Stimulated activated CD8-positive, alpha-beta memory T cell treated with anti-CD3 and anti-CD28 coated beads, Interleukin-15, amount 100 ng/mL, for 48 hours (primary cell): ENCODE results near the gene PRG3.

Experiments
- DNase-seq, 2 donors: peaks; one replicate each; pipeline ENCODE4 v3.0.0-alpha.2; 2020; ENCODE audit warnings: low read depth in 2 of 2

The PRG3 gene

DNA sequence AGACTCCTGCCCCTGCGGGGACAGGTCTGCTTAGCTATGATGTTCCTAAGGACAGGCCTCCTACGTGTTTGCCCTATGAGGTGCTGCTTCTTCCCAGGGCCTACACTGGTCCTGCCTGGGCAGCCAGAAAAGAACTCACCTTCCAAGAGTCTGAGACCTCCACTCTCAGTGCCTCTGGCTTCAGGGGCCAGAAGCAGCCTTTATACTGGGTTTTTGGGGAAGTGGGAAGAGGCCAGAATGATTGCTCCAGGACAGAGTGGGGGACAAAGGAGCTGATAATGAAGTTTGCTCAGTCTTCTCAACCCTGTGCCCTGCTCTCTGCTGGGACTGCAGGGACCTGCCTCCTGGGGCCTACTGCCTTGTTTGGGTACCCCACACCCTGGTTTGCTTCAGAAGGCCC, at the start of gene PRG3:
PRG3 (minus strand) TSS at position 176 of the 400 bp plus-strand sequence. CDS start 442 bp downstream, outside the sequence.
- DNase-seq: no peak

- DNase-seq: no peak
Observed at GRCh38 chr11:57429946-57430345, 49.0 kb upstream of the PRG3 start.

DNA sequence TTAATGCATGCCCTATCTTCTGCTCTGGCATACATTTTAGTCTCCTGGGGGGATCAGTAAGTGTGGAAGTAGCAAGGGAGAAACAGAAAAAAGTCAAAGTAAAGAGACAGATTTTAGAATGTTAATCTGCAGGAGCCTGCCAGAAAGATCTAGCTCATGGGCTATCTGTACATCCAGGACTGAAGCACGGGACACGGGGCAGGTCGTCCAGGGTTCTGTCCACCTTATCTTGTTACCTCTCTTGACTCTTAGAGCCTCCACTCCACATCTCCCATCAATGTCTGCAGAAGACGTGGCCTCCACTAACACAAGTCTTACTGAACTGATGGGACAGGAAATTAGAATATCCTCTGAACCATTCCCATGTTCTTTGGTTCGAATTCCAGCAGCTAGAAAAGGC, 47.7 kb upstream of the PRG3 start:
- no peak for DNase-seq

GRCh38 chr11:57427727-57428082, 46.8 kb upstream of the PRG3 start:
- DNase-seq: no peak

GRCh38 chr11:57426929-57427726, 46.2 kb upstream of the PRG3 start, which contains the start of gene SLC43A3:
TSS of gene SLC43A3 (minus strand) at chr11:57427121. CDS start at chr11:57426172, 949 bp downstream.
- peak; percentile 78 to 81 for DNase-seq

GRCh38 chr11:57426439-57426928, 45.5 kb upstream of the PRG3 start:
- DNase-seq: no peak

DNA sequence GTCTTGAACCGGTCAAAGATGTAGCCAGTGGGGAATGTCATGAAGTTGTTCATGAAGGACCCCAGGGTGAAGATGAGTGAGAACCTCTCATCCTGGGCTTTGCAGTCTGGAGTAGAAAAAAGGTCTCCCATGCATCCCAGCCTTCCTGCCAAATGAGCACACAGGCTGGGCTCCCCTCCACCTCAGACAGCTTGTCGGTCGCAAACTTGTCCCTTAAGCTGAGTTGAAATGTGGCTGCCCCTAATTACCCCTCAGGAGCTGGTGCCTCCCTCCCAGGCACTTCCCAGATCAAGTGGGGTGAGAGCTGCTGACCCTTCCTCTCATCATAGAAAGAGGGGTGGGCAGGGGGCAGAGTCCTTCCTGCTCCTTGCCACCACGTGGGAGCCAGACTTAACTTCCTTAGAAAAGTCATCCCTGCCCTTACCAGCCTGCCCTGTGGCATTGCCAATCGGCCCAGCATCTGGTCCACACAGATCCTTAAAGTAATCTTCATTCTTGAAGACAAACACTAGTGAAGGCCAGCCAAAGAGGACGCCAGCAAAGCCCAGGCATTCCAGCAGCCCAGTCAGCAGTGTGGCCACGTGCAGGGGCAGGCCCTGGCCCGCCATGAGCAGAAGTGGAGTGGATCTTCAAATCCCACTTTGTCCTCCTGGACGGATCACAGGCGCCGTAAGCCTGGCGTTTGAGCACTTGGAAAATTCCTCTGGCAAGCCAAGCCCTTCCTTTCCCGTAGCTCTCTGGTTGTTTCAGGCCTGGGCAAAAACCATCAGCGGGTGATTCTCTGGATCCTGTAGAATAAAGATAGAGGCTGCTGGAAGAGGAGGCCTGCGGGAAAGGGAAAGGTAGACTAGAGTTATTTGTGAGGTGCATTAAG, 44.9 kb upstream of the PRG3 start:
- no peak for DNase-seq

DNA sequence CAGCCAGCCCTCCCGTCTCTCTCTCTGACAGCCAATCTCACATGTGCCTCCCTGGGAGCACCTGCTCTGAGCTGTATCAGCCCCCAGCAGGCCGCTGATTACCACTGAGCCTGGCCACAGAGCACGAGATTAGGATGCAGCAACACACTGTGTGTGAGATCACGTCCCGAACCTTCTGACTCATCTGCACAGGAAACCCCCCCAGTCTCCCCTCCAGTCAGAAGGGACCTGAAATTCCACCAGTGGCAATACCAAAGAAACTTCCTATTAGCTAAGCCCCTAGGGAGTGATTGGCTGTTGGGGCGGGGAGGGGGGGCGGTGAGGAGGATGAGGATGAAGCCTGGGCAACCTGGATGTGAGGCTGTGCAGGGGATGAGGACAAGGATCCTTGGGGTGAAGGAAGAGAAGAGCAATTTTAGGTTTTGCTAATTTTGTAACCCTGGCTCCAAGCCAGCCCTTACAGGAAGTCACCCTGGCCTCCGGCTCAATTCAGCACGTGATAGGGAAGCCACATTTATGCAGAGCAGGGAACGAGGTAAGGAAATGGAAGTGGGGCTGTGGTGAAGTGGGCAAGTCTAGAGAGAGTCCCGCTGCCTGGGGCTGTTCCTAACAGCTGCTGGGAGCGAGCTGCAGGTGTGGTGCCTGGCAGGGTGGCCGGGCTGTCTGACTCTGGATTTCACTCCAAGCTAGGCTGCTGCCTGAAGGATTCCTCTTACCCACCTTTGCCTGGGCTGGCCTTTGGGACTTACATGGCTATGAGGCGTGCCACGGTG, 44.0 kb upstream of the PRG3 start:
- DNase-seq: peak; percentile 88 to 89

DNA sequence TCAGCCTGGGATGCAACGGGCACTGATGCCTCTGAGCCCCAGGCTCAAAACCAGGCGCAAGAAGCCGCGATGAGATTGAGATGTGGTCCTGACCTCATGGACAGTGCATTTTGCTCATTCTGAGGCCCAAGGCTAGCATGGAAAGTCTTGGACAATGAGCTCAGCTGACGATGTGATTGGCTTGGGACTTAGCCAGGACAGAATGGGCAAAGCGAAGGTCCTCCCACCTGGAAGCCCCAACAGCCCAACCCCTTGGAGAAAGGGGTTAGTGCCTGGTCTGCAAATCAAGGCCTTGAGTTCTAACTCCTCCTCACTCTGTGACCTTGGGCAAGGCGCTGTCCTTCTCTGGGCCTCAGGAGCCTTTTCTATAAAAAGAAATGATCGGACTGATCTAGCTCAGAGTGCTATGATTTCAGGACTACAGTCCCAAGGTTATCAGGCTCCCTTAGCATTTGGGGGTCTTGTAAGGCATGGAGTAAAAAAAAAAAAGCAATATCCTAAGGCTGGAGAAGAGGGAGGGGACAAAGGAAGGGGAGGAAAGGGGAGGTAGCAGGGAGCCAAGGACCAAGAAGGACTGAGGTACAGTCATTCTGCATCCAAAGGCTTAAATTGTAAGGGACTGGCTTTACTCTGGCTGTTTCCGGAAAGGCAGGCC, 43.3 kb upstream of the PRG3 start:
- DNase-seq: no peak

- no peak for DNase-seq
Observed at GRCh38 chr11:57422669-57423068, 41.7 kb upstream of the PRG3 start.

GRCh38 chr11:57421805-57422204, 40.9 kb upstream of the PRG3 start:
- no peak for DNase-seq

DNA sequence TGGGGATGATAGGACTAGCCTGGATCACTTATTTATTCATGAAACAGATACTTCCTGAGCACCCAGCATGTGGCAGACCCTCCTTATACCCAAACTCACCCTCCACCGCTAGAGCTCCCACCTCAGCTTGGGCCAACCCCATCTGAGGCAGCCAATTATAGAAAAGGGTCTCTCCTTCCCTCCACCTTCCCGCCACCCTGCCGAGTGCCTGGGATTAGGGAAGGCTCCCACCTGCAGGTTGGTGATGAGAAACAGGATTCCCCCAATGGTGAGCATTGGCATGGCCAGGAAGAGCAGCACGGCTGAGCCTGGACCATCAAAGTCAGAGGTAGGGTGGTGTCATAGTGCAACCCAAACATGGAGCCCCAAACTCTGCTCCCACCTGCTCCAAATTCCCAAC, 40.1 kb upstream of the PRG3 start:
- DNase-seq: no peak

- no peak for DNase-seq
Observed at GRCh38 chr11:57419146-57419545, 38.2 kb upstream of the PRG3 start.

DNA sequence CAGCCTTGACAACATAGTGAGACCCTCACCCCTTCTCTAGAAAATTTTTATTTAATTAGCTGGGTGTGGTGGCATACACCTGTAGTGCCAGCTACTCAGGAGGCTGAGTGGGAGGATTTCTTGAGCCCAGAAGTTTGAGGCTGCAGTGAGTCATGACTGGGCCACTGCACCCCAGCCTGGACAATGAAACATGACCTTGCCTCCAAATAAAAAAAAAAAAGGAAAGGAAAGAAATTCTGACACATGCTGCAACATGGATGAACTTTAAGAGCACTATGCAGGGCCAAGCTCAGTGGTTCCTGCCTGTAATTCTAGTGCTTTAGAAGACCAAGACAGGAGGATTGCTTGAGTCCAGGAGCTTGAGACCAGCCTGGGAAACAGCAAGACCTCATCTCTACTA, 37.2 kb upstream of the PRG3 start:
- no peak for DNase-seq

DNA sequence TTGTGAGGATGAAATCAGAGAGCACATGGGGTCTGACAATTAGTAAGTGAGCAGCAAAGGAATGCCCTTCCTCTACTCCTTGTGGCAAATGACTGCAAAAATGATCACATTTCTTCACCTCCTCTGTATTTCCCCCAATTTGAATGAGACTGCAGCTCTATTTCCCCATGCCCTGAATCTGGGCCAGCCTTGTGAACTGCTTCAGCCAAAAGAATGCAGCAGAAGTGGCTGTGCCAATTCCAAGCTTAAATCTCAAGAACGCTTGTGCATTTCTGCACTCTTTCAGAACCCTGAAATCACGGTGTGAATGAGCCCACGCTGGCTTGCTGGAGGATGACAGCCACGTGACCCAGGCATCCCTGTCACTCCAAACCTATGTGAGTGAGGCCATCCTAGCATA, 36.1 kb upstream of the PRG3 start:
- DNase-seq: no peak

DNA sequence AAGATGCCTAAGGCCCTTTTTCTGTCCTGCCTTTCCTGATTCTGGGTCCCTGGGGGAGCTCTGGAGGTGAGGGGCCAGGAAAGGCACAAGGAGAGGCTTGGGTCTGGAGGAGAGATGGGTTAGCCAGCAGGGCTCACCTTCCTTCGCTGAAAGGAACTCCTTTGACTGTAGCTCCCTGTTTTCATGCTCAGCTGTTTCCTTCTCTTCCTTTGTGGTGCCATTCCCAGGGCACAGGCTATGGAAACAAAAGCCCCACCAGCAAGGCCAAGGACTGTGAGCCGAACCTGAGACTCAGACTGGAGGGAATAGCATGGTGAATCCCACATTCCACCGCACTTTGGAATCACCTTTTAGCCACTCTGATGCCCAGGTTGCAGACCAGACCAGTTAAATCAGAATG, 35.5 kb upstream of the PRG3 start:
- DNase-seq: no peak

GRCh38 chr11:57414612-57415212, 33.8 kb upstream of the PRG3 start:
- DNase-seq: no peak

DNA sequence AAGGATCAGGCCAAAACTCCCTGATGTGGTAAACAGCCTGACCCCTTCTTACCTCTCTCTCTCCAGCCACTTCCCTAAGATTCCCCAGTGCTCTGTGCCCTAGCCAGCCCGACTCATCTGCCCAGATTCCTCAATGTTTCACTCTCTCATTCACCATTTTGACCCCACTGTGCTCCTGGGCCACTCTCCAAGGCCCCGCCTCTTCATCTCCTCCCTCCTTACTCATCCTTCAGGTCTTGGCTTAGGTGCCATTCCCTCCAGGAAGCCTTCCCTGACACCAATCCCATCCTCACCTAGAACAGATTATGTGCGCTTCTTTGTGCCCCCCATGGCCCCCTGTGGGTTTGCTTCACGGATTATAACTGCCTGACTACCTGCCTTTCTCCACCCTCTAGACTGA, 32.7 kb upstream of the PRG3 start:
- DNase-seq: no peak

- DNase-seq: no peak
Observed at GRCh38 chr11:57410287-57410686, 29.3 kb upstream of the PRG3 start.

DNA sequence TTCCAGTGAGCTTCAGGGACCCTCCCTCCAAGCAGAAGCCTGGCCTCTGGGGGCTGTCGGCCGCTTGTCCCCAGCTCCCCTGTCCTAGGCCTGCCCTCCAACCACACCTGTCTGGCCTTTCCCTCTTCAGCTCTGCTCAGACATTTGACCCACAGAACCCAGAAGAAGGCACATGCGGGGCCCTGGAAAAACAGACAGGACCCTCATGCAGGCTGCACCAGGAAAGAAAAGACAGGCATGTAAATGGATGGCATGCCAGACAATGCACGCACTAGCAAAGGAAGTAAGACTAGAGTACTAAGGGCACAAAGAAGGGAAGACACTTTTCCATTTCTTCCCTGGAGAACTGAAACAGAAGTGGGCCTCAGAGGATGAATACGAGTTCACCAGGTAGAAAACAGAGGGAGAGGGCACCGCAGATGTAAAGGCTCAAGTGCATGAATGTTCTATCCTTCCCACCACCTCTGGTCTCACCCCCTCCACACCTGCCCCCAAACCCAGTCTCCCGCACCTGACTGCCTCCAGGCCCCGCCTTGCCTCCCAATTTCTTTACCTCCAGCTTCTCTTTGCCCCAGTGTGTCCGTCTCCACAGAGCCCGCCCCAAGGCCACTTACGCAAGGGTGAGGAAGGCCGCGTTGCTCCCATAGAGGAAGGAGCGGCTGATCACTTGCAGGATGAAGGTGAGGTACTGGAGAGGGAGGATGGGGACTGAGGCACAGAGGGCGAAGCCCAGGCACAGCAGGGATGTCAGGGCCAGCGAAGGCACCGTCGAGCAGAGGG, 28.6 kb upstream of the PRG3 start:
- DNase-seq: no peak
